Activated naive CD4-positive, alpha-beta T cell treated with anti-CD3 and anti-CD28 coated beads for 36 hours (primary cell): ENCODE results near the gene SLC7A4. TPM values are rescaled to one million over a fixed set of nuclear protein-coding genes. Genes with fewer than 3 reads are reported as not detected.
"Not testable (repeated sequence)": the region's sequence is repeated elsewhere in the genome, so short reads cannot be mapped to it uniquely, and the experiment has no call there.

Experiments
- CTCF ChIA-PET: fragments of 350-600 bp; sonication (Branson Sonifier 250); formaldehyde crosslinking; loops from one replicate; lab custom pipeline; 2021; ENCODE audit warnings: antibody characterized with exemption; lab: Charles Lee
- DNase-seq: peaks from one replicate; pipeline ENCODE4 v3.0.0-alpha.2; 2020
- H3K27ac Mint-ChIP-seq: one replicate; pipeline ENCODE4 v1.8.0; 2021; ENCODE audit warnings: mild to moderate bottlenecking, mixed read lengths
- H3K27me3 Mint-ChIP-seq: one replicate; pipeline ENCODE4 v1.8.0; 2021; ENCODE audit warnings: low read depth, mixed read lengths
- H3K36me3 Mint-ChIP-seq: one replicate; pipeline ENCODE4 v1.8.0; 2021; ENCODE audit warnings: low read depth, mixed read lengths
- H3K4me1 Mint-ChIP-seq: one replicate; pipeline ENCODE4 v1.8.0; 2021; ENCODE audit warnings: low read depth, mixed read lengths
- H3K4me3 Mint-ChIP-seq: one replicate; pipeline ENCODE4 v1.8.0; 2021; ENCODE audit warnings: mild to moderate bottlenecking, moderate library complexity, mixed read lengths
- H3K9me3 Mint-ChIP-seq: one replicate; pipeline ENCODE4 v1.8.0; 2021; ENCODE audit warnings: mixed read lengths
- intact Hi-C: fragments of 100-400 bp; cut with micrococcal nuclease; formaldehyde crosslinking; loops from one replicate; pipeline ENCODE4 v1.15.1; 2023
- total RNA-seq, 2 experiments: library from RNA; stranded (reverse); gene quantifications; one replicate each; pipeline ENCODE4 v1.2.3, GENCODE V29; 2021

SLC7A4 gene
- total RNA-seq, 2 experiments from 2014 or later, result not detected

GRCh38 chr22:21054714-21055563 lies 22.6 kb upstream of the SLC7A4 start:
- DNase-seq, result no peak
- Mint-ChIP-seq H3K4me1 (peaks cover 15% of the 10 kb centered on the region), H3K36me3 (no peaks in the 10 kb centered on the region), H3K27me3 (peaks cover 3% of the 10 kb centered on the region), H3K4me3 (no peak overlapping the region), H3K9me3 (no peaks in the 10 kb centered on the region), H3K27ac (no peak overlapping the region)
- CTCF ChIA-PET, result interaction anchor here (0.6 to 1.3 kb wide), 2 partner anchors 26 to 43 kb away, joined by 3 to 4 read pairs; no protein-coding TSS in a partner anchor
- intact Hi-C loops, result no loop called here

- Mint-ChIP-seq H3K27me3 (peaks cover 3% of the 10 kb centered on the region), H3K9me3 (no peaks in the 10 kb centered on the region), H3K36me3 (no peaks in the 10 kb centered on the region), H3K4me3 (no peak overlapping the region), H3K4me1 (peaks cover 15% of the 10 kb centered on the region), H3K27ac (no peak overlapping the region)
- no peak for DNase-seq
- intact Hi-C loops, result no loop called here
- CTCF ChIA-PET, result interaction anchor here (0.6 kb wide), 1 partner anchor 43 kb away, joined by 4 read pairs; no protein-coding TSS in a partner anchor
These were observed 21.8 kb upstream of the SLC7A4 start for GRCh38 chr22:21054046-21054713.

GRCh38 chr22:21052715-21053459 lies 20.5 kb upstream of the SLC7A4 start:
- Mint-ChIP-seq H3K9me3 (no peaks in the 10 kb centered on the region), H3K27ac (no peak overlapping the region), H3K4me3 (no peak overlapping the region), H3K36me3 (no peaks in the 10 kb centered on the region), H3K4me1 (peaks cover 15% of the 10 kb centered on the region), H3K27me3 (peaks cover 3% of the 10 kb centered on the region)
- DNase-seq, result no peak
- CTCF ChIA-PET, result no interaction called here
- intact Hi-C loops, result no loop called here

GRCh38 chr22:21051831-21052400 lies 19.6 kb upstream of the SLC7A4 start:
- H3K4me1 Mint-ChIP-seq, result peaks cover 15% of the 10 kb centered on the region
- H3K9me3 Mint-ChIP-seq, result no peaks in the 10 kb centered on the region
- DNase-seq, result no peak
- CTCF ChIA-PET, result no interaction called here
- H3K27ac Mint-ChIP-seq, result no peak overlapping the region
- intact Hi-C loops, result no loop called here
- H3K27me3 Mint-ChIP-seq, result peaks cover 3% of the 10 kb centered on the region
- no peak overlapping the region for H3K4me3 Mint-ChIP-seq
- H3K36me3 Mint-ChIP-seq, result no peaks in the 10 kb centered on the region

- intact Hi-C loops, result no loop called here
- peaks cover 9% of the 10 kb centered on the region for H3K4me1 Mint-ChIP-seq
- CTCF ChIA-PET, result no interaction called here
- DNase-seq, result no peak
- no peaks in the 10 kb centered on the region for H3K9me3 Mint-ChIP-seq
- no peaks in the 10 kb centered on the region for H3K36me3 Mint-ChIP-seq
- no peak overlapping the region for H3K4me3 Mint-ChIP-seq
- no peaks in the 10 kb centered on the region for H3K27me3 Mint-ChIP-seq
- H3K27ac Mint-ChIP-seq, result no peak overlapping the region
These were observed 18.9 kb upstream of the SLC7A4 start for GRCh38 chr22:21051145-21051830.

GRCh38 chr22:21048965-21049364 lies 16.6 kb upstream of the SLC7A4 start:
- H3K36me3 Mint-ChIP-seq, H3K27me3 Mint-ChIP-seq, DNase-seq, H3K27ac Mint-ChIP-seq, CTCF ChIA-PET, intact Hi-C loops, H3K4me3 Mint-ChIP-seq, H3K9me3 Mint-ChIP-seq: not testable (repeated sequence)
- H3K4me1 Mint-ChIP-seq, result peaks cover 11% of the 10 kb centered on the region

GRCh38 chr22:21048448-21048847 lies 16.1 kb upstream of the SLC7A4 start:
- H3K4me3 Mint-ChIP-seq, intact Hi-C loops, H3K27me3 Mint-ChIP-seq, CTCF ChIA-PET, DNase-seq, H3K27ac Mint-ChIP-seq, H3K9me3 Mint-ChIP-seq, H3K36me3 Mint-ChIP-seq: not testable (repeated sequence)
- H3K4me1 Mint-ChIP-seq, result peaks cover 15% of the 10 kb centered on the region

- H3K9me3 Mint-ChIP-seq, result no peaks in the 10 kb centered on the region
- peaks cover 18% of the 10 kb centered on the region for H3K4me1 Mint-ChIP-seq
- H3K4me3 Mint-ChIP-seq, result no peak overlapping the region
- CTCF ChIA-PET, result interaction anchor here (0.6 kb wide), 1 partner anchor 307 kb away, joined by 3 read pairs; no protein-coding TSS in a partner anchor
- intact Hi-C loops, result no loop called here
- H3K27ac Mint-ChIP-seq, result no peak overlapping the region
- peaks cover 12% of the 10 kb centered on the region for H3K27me3 Mint-ChIP-seq
- no peak for DNase-seq
- H3K36me3 Mint-ChIP-seq, result no peaks in the 10 kb centered on the region
These were observed 15.4 kb upstream of the SLC7A4 start for GRCh38 chr22:21047730-21048129.

- H3K4me3 Mint-ChIP-seq, result no peak overlapping the region
- peaks cover 18% of the 10 kb centered on the region for H3K4me1 Mint-ChIP-seq
- intact Hi-C loops, result no loop called here
- H3K27me3 Mint-ChIP-seq, result peaks cover 12% of the 10 kb centered on the region
- CTCF ChIA-PET, result interaction anchor here (0.6 kb wide), 1 partner anchor 307 kb away, joined by 3 read pairs; no protein-coding TSS in a partner anchor
- no peaks in the 10 kb centered on the region for H3K36me3 Mint-ChIP-seq
- H3K9me3 Mint-ChIP-seq, result no peaks in the 10 kb centered on the region
- no peak for DNase-seq
- H3K27ac Mint-ChIP-seq, result no peak overlapping the region
These were observed 14.8 kb upstream of the SLC7A4 start for GRCh38 chr22:21047035-21047661.

- DNase-seq, result peak; percentile 76
- Mint-ChIP-seq H3K27me3 (peaks cover 12% of the 10 kb centered on the region), H3K36me3 (no peaks in the 10 kb centered on the region), H3K4me1 (peaks cover 18% of the 10 kb centered on the region), H3K27ac (no peak within 1 kb of the TSS), H3K9me3 (no peaks in the 10 kb centered on the region), H3K4me3 (peak within 1 kb of the TSS; percentile 53)
- intact Hi-C loops, result no loop called here
- CTCF ChIA-PET, result interaction anchor here (0.6 kb wide), 1 partner anchor 26 kb away, joined by 3 read pairs; no protein-coding TSS in a partner anchor
These were observed 13.4 kb upstream of the SLC7A4 start, which contains the start of gene LRRC74B for GRCh38 chr22:21045585-21046294. LRRC74B (plus strand) TSS chr22:21045946; CDS start chr22:21045987, 41 bp downstream.
